CD4-positive, CD25-positive, alpha-beta regulatory T cell (primary cell): ENCODE measurements around the gene ZNF599. TPM values are rescaled to one million over a fixed set of nuclear protein-coding genes. Genes with fewer than 3 reads are reported as not detected.

Experiments used
- ATAC-seq, 2 donors: fragments of 150-1000 bp; cut with Tn5 transposase; one replicate each; pipeline ENCODE4 v1.10.0; 2021; ENCODE audit warnings: low read depth in 2 of 2, moderate number of reproducible peaks in 2 of 2, moderate library complexity in 1 of 2
- DNase-seq, 3 donors: peaks; one replicate each; pipeline versions ENCODE4 v3.0.0 to v3.0.0-alpha.2; 2012 to 2022; ENCODE audit warnings: mixed read lengths in 1 of 3
- H3K27ac ChIP-seq: one replicate; pipeline ENCODE4 v1.7.0; 2013; ENCODE audit warnings: mild to moderate bottlenecking, low read length; ENCODE audit not compliant: insufficient read depth, poor library complexity, severe bottlenecking
- H3K27me3 ChIP-seq: one replicate; pipeline ENCODE4 v1.7.0; 2013; ENCODE audit warnings: low read length; ENCODE audit not compliant: control insufficient read depth, insufficient read depth
- H3K36me3 ChIP-seq: one replicate; pipeline ENCODE4 v1.7.0; 2013; ENCODE audit warnings: mild to moderate bottlenecking, low read length, moderate library complexity; ENCODE audit not compliant: control insufficient read depth, insufficient read depth
- H3K4me1 ChIP-seq: 2 replicates; pipeline ENCODE4 v1.7.0; 2013; ENCODE audit warnings: mild to moderate bottlenecking, low read length; ENCODE audit not compliant: insufficient read depth, control insufficient read depth, poor library complexity, severe bottlenecking
- H3K4me3 ChIP-seq: one replicate; pipeline ENCODE4 v1.7.0; 2013; ENCODE audit warnings: low read depth, mild to moderate bottlenecking, low read length, moderate library complexity
- H3K9me3 ChIP-seq, 2 experiments: 1 replicate in 1 of 2; 2 replicates in 1 of 2; pipeline ENCODE4 v1.7.0; 2013; ENCODE audit warnings: low read length in 2 of 2, mild to moderate bottlenecking in 1 of 2, moderate library complexity in 1 of 2; ENCODE audit not compliant: control insufficient read depth in 2 of 2
- H3K27ac Mint-ChIP-seq, 3 donors: one replicate each; pipeline ENCODE4 v1.8.0; 2020 to 2022; ENCODE audit warnings: mild to moderate bottlenecking in 3 of 3, mixed read lengths in 3 of 3, moderate library complexity in 2 of 3
- H3K27me3 Mint-ChIP-seq: one replicate; pipeline ENCODE4 v1.8.0; 2022; ENCODE audit warnings: mild to moderate bottlenecking, mixed read lengths
- H3K36me3 Mint-ChIP-seq: one replicate; pipeline ENCODE4 v1.8.0; 2020; ENCODE audit warnings: mixed read lengths
- H3K4me1 Mint-ChIP-seq, 4 donors: one replicate each; pipeline ENCODE4 v1.8.0; 2020 to 2022; ENCODE audit warnings: mixed read lengths in 4 of 4, mild to moderate bottlenecking in 1 of 4
- H3K4me3 Mint-ChIP-seq, 4 donors: one replicate each; pipeline ENCODE4 v1.8.0; 2020 to 2022; ENCODE audit warnings: mild to moderate bottlenecking in 4 of 4, mixed read lengths in 4 of 4, moderate library complexity in 3 of 4
- H3K9me3 Mint-ChIP-seq, 7 donors: one replicate each; pipeline ENCODE4 v1.8.0; 2020 to 2022; ENCODE audit warnings: mixed read lengths in 7 of 7, mild to moderate bottlenecking in 3 of 7, moderate library complexity in 2 of 7
- polyA plus RNA-seq, 4 donors: library from polyadenylated mRNA; unstranded; fragments of 300-500 nt; fragmentation: Illumina TruSeq; gene quantifications; one replicate each; pipeline ENCODE4 v1.2.3, GENCODE V29; 2021
- total RNA-seq: library from RNA; stranded (reverse); gene quantifications from one replicate; pipeline ENCODE4 v1.2.3, GENCODE V29; 2022

The ZNF599 gene
- total and polyA plus RNA-seq, 5 donors from 2014 or later: 4.6 to 8.3 (median 6.0) TPM

DNA sequence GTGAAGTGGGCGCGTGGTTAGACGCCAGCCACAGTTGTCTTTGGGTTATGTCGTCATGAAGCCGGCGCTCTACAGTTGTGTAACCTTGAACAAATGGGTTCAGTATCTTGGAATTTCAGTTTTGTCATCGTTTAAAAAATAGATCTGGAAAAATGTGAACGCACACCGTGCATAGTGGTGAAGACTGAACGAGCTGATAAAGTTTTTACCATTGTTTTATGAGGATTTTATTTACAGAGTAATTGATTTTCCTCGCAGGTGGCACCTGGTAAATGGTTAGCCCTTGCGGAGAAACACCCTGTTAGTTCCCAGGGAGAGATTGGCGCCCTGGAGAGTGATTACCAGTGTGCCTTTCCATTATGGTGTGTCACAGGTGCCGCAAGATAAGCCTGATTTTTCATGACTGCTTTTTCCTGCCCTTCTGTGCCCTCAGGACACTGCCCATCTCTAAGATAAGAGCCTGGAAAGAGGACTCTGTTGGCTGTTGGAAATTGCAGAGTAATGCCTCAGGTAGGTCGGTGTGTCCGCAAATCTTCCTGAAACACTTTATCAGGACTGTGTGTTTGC lies 38.4 kb downstream of the ZNF599 start:
- peaks cover 29 to 30% of the 10 kb centered on the region in 2 experiments for H3K9me3 ChIP-seq
- Mint-ChIP-seq H3K9me3 (peaks cover 0 to 25% (median 21%) of the 10 kb centered on the region in 7 donors), H3K36me3 (peaks cover 29% of the 10 kb centered on the region), H3K27ac (peak overlapping the region; percentile 96 to 98 (median 97)), H3K4me3 (peak overlapping the region; percentile 92 to 98 (median 94)), H3K4me1 (peaks cover 14 to 41% (median 24%) of the 10 kb centered on the region in 4 donors), H3K27me3 (peaks cover 13% of the 10 kb centered on the region)
- H3K4me3 ChIP-seq: peak overlapping the region; percentile 89
- H3K36me3 ChIP-seq: peaks cover 36% of the 10 kb centered on the region
- ATAC-seq (peak in 1 of 2 donors; percentile 66), DNase-seq (peak in 1 of 3 donors; percentile 85)
- no peaks in the 10 kb centered on the region for H3K27me3 ChIP-seq
- H3K27ac ChIP-seq: peak overlapping the region; percentile 93
- H3K4me1 ChIP-seq: peaks cover 27% of the 10 kb centered on the region

DNA sequence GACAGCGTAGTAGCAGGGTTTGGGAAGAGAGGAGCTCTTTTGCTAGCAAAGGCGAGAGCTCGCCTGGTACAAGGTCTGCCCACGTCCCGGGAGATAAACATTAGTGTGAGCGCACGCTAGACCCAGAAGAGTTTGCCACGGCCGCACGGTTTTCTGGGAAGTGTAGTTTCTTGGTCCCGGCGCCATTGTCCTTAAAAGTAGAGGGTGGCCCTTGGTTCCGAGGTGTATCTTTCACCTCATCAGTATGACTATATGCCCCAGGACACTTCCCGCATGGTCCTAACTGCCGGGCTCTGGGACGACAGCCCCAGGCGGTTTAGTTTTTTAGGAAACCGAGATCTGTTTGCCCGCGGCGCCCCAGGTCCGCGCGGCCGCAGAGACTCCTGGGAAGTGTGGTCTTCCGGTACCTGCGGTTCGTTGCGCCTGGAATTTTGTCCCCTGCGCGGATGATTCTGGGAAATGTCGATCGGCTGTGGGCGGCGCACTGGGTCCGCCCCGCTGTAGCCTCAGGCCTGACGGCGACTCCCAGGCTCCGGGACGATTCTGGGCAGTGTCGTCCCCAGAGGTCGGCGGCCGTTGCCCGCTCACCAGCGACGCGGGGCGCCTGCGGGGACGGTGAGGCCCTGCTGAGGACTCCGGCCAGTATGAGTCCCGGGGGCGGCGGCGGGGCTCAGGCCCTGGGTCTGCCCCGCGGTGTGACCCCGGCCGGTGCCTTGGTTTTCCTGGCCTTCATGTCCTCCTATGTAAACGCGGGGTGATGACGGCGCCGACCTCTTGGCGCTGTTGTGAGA lies 39.1 kb downstream of the ZNF599 start, which contains the start of gene ZNF181:
Gene ZNF181 (plus strand): TSS at position 498 of the 791 bp plus-strand sequence. CDS start 795 bp downstream, outside the sequence.
- peak within 1 kb of the TSS; percentile 93 for H3K27ac ChIP-seq
- peaks cover 14 to 41% (median 24%) of the 10 kb centered on the region in 4 donors for H3K4me1 Mint-ChIP-seq
- peak within 1 kb of the TSS; percentile 92 to 98 (median 94) for H3K4me3 Mint-ChIP-seq
- peaks cover 23 to 24% of the 10 kb centered on the region in 2 experiments for H3K9me3 ChIP-seq
- H3K27me3 ChIP-seq: no peaks in the 10 kb centered on the region
- peaks cover 27% of the 10 kb centered on the region for H3K4me1 ChIP-seq
- peak within 1 kb of the TSS; percentile 96 to 98 (median 97) for H3K27ac Mint-ChIP-seq
- peaks cover 23% of the 10 kb centered on the region for H3K36me3 Mint-ChIP-seq
- H3K27me3 Mint-ChIP-seq: peaks cover 19% of the 10 kb centered on the region
- peaks cover 29% of the 10 kb centered on the region for H3K36me3 ChIP-seq
- H3K9me3 Mint-ChIP-seq: peaks cover 0 to 21% (median 15%) of the 10 kb centered on the region in 7 donors
- H3K4me3 ChIP-seq: peak within 1 kb of the TSS; percentile 89
- ATAC-seq (peak; percentile 85 to 86), DNase-seq (peak; percentile 68 to 94 (median 82))

DNA sequence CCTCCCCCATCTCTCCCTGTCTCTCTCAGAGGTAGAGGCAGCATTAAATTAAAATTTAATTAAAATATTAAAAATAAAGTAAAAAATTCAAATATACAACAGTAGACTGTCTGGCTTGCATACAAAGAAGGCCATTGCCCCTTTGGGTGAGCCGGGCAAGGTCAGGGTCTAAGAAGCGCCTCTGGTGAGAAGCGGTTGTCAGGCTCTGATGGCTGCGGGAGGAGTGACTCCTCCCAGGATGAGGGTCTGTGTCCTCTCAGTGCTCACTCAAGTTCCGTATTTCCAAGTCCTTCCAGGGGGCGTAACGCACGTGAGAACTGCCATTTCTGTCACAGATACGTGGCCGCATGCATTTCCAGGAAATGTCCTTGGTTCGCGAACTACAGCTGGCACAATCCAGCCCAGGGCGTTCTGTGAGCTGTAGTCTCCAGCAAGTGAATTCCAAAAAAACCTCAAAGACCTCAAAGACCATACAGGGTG lies 39.7 kb downstream of the ZNF599 start:
- peaks cover 27% of the 10 kb centered on the region for H3K4me1 ChIP-seq
- Mint-ChIP-seq H3K4me3 (peak overlapping the region; percentile 92 to 98 (median 94)), H3K9me3 (peaks cover 0 to 18% (median 14%) of the 10 kb centered on the region in 7 donors), H3K27me3 (peaks cover 19% of the 10 kb centered on the region), H3K36me3 (peaks cover 19% of the 10 kb centered on the region), H3K27ac (peak overlapping the region; percentile 96 to 98 (median 97)), H3K4me1 (peaks cover 14 to 41% (median 24%) of the 10 kb centered on the region in 4 donors)
- ATAC-seq (peak in 1 of 2 donors; percentile 17), DNase-seq (no peak)
- peak overlapping the region; percentile 89 for H3K4me3 ChIP-seq
- peaks cover 16 to 19% of the 10 kb centered on the region in 2 experiments for H3K9me3 ChIP-seq
- H3K27me3 ChIP-seq: no peaks in the 10 kb centered on the region
- H3K36me3 ChIP-seq: peaks cover 25% of the 10 kb centered on the region
- peak overlapping the region; percentile 93 for H3K27ac ChIP-seq

DNA sequence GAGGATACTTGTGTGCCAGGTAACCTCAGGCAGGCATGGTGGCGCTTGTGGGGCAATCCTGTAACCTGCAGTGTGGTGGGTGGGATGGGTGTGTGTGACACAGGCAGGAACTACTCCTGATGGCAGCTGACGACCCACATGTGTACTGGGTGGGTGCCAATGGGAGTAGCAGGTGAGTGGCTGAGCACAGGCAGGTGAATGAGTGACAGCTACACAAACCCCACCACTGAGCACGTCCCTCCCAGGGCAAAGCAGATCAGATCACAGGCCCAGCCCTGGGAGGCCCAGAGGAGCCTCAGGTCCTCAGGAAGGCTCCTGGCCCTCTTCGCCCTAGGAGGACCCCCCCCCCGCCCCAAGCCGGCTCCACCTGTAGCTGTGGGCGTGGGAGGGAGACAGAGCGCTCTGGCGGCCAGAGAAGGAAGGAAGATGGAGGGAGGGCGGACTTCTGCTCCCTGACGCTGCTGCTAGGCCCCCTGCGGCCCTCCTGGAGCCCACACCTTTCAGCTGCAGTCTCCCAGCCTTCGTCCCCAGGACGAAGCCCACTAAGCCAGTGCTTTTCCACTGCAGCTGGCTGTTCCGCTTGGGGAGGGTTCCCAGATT lies 40.3 kb downstream of the ZNF599 start:
- Mint-ChIP-seq H3K36me3 (peaks cover 15% of the 10 kb centered on the region), H3K9me3 (peaks cover 0 to 14% (median 10%) of the 10 kb centered on the region in 7 donors), H3K4me1 (peaks cover 14 to 41% (median 24%) of the 10 kb centered on the region in 4 donors), H3K27me3 (peaks cover 23% of the 10 kb centered on the region), H3K4me3 (peak overlapping the region; percentile 31 to 92 (median 52)), H3K27ac (no peak overlapping the region)
- Histone ChIP-seq H3K4me1 (peaks cover 27% of the 10 kb centered on the region), H3K36me3 (peaks cover 19% of the 10 kb centered on the region), H3K27me3 (peaks cover 3% of the 10 kb centered on the region), H3K4me3 (peak overlapping the region; percentile 89), H3K27ac (no peak overlapping the region), H3K9me3 (peaks cover 10 to 14% of the 10 kb centered on the region in 2 experiments)
- no peak for ATAC-seq
- no peak for DNase-seq

DNA sequence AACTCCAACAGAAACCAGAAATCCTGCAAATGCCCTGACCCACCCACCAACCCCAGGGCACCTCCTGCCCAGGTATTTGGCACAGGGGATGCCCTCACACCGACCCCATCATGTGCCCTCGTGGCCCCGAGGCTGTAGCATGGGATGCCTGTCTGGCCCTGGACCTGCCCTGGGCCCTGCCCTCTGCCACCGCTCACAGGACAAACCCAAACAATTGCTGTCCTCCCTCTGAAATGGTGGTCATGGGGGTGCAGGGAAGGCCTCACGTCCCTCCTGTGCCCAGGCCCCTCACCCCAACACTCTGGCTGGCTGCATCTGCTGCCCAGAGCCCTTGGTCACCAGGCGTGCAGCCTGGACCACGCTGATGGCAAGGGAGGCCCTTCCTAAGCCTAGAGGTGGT lies 41.1 kb downstream of the ZNF599 start:
- peak overlapping the region; percentile 29 to 89 (median 61) for H3K4me3 Mint-ChIP-seq
- H3K4me3 ChIP-seq: no peak overlapping the region
- H3K36me3 Mint-ChIP-seq: peaks cover 13% of the 10 kb centered on the region
- H3K36me3 ChIP-seq: peaks cover 13% of the 10 kb centered on the region
- no peak for DNase-seq
- peaks cover 25% of the 10 kb centered on the region for H3K27me3 Mint-ChIP-seq
- H3K27ac ChIP-seq: no peak overlapping the region
- ATAC-seq: no peak
- no peak overlapping the region for H3K27ac Mint-ChIP-seq
- H3K4me1 ChIP-seq: peaks cover 27% of the 10 kb centered on the region
- H3K9me3 ChIP-seq: peaks cover 3 to 6% of the 10 kb centered on the region in 2 experiments
- peaks cover 4% of the 10 kb centered on the region for H3K27me3 ChIP-seq
- peaks cover 14 to 39% (median 23%) of the 10 kb centered on the region in 4 donors for H3K4me1 Mint-ChIP-seq
- peaks cover 0 to 11% (median 9%) of the 10 kb centered on the region in 7 donors for H3K9me3 Mint-ChIP-seq

DNA sequence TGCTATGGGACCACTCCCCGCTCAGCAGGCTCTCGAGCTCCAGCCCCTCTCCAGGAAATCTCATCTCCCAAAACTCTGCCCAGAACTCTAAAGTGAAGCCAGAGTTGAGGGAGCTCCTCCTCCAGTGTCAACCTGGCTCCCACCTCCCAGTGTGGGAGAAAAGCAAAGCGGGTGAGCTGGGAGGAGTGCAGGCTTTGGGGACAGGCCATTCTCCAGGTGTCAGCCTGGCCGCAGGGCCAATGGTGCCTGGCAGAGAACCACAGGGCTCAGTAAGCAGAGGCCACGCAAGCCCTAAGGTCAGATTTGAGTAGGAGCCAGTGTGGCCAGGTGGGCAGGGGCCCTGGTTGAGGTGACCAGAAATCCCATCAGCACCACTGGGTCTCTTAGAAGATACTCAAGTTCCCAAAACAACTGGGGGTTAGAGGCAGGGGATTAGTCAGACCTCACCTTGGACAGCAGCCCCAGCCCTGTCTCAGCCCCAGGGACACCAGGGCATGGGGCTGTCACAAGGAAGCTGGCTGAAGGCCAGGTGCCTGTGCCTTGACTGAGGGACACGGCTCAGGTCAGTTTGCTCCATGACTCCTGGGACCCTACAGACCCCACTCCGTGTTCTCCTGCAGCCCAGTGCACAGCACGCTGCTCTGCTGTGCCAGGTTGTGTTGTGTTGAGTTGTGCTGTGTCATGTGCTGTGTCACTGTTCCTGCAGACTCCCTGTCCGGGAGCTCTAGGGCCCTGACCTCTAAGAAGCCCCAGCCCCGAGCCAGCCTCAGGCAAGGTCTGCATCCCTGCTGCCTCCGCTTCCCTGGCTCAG lies 41.8 kb downstream of the ZNF599 start:
- peaks cover 31% of the 10 kb centered on the region for H3K27me3 Mint-ChIP-seq
- peak overlapping the region; percentile 29 to 89 (median 61) for H3K4me3 Mint-ChIP-seq
- Histone ChIP-seq H3K9me3 (peaks cover 0 to 4% of the 10 kb centered on the region in 2 experiments), H3K27ac (no peak overlapping the region), H3K4me3 (no peak overlapping the region), H3K4me1 (peaks cover 27% of the 10 kb centered on the region), H3K27me3 (peaks cover 4% of the 10 kb centered on the region), H3K36me3 (peaks cover 9% of the 10 kb centered on the region)
- peaks cover 0 to 10% (median 6%) of the 10 kb centered on the region in 7 donors for H3K9me3 Mint-ChIP-seq
- H3K36me3 Mint-ChIP-seq: peaks cover 9% of the 10 kb centered on the region
- no peak overlapping the region for H3K27ac Mint-ChIP-seq
- H3K4me1 Mint-ChIP-seq: peaks cover 14 to 32% (median 22%) of the 10 kb centered on the region in 4 donors
- ATAC-seq: no peak
- no peak for DNase-seq
